ENCODE measurements around the gene ACD. TPM values are rescaled to one million over a fixed set of nuclear protein-coding genes. Genes with fewer than 3 reads are reported as not detected.

ACD gene
- total RNA-seq, 1 donor from 2014 or later = 33.3 TPM

GRCh38 chr16:67665598-67665997 is 5.5 kb upstream of the ACD start:
- peak overlapping the region; percentile 76 for H3K4me3 Mint-ChIP-seq (ENCODE audit: unreplicated experiment)
- no peak for DNase-seq
- peaks cover 27% of the 10 kb centered on the region for H3K4me1 Mint-ChIP-seq (ENCODE audit: low read depth, unreplicated experiment)
- H3K27me3 Mint-ChIP-seq (ENCODE audit: unreplicated experiment) = peaks cover 25% of the 10 kb centered on the region
- H3K9me3 Mint-ChIP-seq (ENCODE audit: unreplicated experiment) = peaks cover 12% of the 10 kb centered on the region
- peak overlapping the region; percentile 66 for H3K27ac Mint-ChIP-seq (ENCODE audit: unreplicated experiment)
- no peak for TF ChIP-seq CTCF (IDR thresholded peaks at IDR 0.05; ENCODE audit: partially characterized antibody, unreplicated experiment)
- no peaks in the 10 kb centered on the region for H3K36me3 Mint-ChIP-seq (ENCODE audit: unreplicated experiment)

- Mint-ChIP-seq H3K27me3 (ENCODE audit: unreplicated experiment) (peaks cover 25% of the 10 kb centered on the region), H3K36me3 (ENCODE audit: unreplicated experiment) (no peaks in the 10 kb centered on the region), H3K27ac (ENCODE audit: unreplicated experiment) (peak overlapping the region; percentile 95), H3K4me3 (ENCODE audit: unreplicated experiment) (peak overlapping the region; percentile 87), H3K4me1 (ENCODE audit: low read depth, unreplicated experiment) (peaks cover 26% of the 10 kb centered on the region), H3K9me3 (ENCODE audit: unreplicated experiment) (peaks cover 12% of the 10 kb centered on the region)
- no peak for DNase-seq
- no peak for TF ChIP-seq CTCF (IDR thresholded peaks at IDR 0.05; ENCODE audit: partially characterized antibody, unreplicated experiment)
Measured at GRCh38 chr16:67664871-67665270, 4.8 kb upstream of the ACD start.

GRCh38 chr16:67664258-67664657 is 4.2 kb upstream of the ACD start:
- TF ChIP-seq CTCF (IDR thresholded peaks at IDR 0.05; ENCODE audit: partially characterized antibody, unreplicated experiment) = no peak
- Mint-ChIP-seq H3K4me1 (ENCODE audit: low read depth, unreplicated experiment) (peaks cover 21% of the 10 kb centered on the region), H3K27ac (ENCODE audit: unreplicated experiment) (peak overlapping the region; percentile 95), H3K4me3 (ENCODE audit: unreplicated experiment) (peak overlapping the region; percentile 87), H3K27me3 (ENCODE audit: unreplicated experiment) (peaks cover 22% of the 10 kb centered on the region), H3K9me3 (ENCODE audit: unreplicated experiment) (peaks cover 12% of the 10 kb centered on the region), H3K36me3 (ENCODE audit: unreplicated experiment) (no peaks in the 10 kb centered on the region)
- DNase-seq = peak; percentile 53

- TF ChIP-seq CTCF (IDR thresholded peaks at IDR 0.05; ENCODE audit: partially characterized antibody, unreplicated experiment) = peak; percentile 15
- Mint-ChIP-seq H3K9me3 (ENCODE audit: unreplicated experiment) (peaks cover 13% of the 10 kb centered on the region), H3K4me1 (ENCODE audit: low read depth, unreplicated experiment) (peaks cover 18% of the 10 kb centered on the region), H3K27me3 (ENCODE audit: unreplicated experiment) (peaks cover 24% of the 10 kb centered on the region), H3K36me3 (ENCODE audit: unreplicated experiment) (no peaks in the 10 kb centered on the region), H3K4me3 (ENCODE audit: unreplicated experiment) (peak overlapping the region; percentile 87), H3K27ac (ENCODE audit: unreplicated experiment) (peak overlapping the region; percentile 95)
- no peak for DNase-seq
Measured at GRCh38 chr16:67663877-67664222, 3.8 kb upstream of the ACD start.

- Mint-ChIP-seq H3K4me3 (ENCODE audit: unreplicated experiment) (no peak overlapping the region), H3K4me1 (ENCODE audit: low read depth, unreplicated experiment) (peaks cover 16% of the 10 kb centered on the region), H3K36me3 (ENCODE audit: unreplicated experiment) (no peaks in the 10 kb centered on the region), H3K9me3 (ENCODE audit: unreplicated experiment) (peaks cover 9% of the 10 kb centered on the region), H3K27me3 (ENCODE audit: unreplicated experiment) (peaks cover 22% of the 10 kb centered on the region), H3K27ac (ENCODE audit: unreplicated experiment) (no peak overlapping the region)
- DNase-seq = peak; percentile 76
- peak; percentile 46 for TF ChIP-seq CTCF (IDR thresholded peaks at IDR 0.05; ENCODE audit: partially characterized antibody, unreplicated experiment)
Measured at GRCh38 chr16:67663151-67663876, 3.3 kb upstream of the ACD start.
